Measurements from ENCODE around the gene RNF220.

Gene RNF220

DNA sequence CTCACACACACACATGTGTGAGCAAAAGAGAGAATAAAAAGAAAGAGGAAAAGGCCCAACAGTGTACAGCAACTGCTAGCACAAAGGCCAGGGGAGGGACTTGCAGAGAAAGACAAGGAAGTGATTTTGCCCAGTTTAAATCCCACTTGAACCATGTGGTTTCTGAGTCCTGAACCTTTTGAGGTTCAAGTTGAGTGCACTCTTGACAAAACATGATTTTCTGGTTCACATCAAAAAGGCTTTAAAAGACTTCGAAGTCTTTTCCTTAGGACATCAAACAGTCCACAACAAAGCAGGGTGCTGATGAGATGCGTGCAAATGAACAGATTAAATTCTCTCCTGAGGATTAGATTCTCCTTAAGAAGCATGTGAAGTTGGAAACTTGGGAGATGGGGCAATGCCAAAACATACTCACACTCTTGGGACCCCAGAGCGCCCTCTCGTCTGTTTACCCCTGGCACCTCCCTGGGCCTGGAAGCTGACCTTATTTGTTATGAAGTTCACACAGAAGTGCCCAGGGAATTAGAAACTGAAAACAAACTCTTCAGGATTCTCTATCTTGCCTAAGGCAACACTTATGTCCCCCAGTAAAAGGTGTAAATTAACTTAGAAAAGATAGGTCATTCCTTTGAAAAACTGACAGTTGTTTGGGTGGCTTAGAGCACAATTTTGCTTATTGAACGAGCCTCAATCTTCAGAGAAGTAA lies 31.5 kb downstream of the RNF220 start:
- no peak for DNase-seq

DNA sequence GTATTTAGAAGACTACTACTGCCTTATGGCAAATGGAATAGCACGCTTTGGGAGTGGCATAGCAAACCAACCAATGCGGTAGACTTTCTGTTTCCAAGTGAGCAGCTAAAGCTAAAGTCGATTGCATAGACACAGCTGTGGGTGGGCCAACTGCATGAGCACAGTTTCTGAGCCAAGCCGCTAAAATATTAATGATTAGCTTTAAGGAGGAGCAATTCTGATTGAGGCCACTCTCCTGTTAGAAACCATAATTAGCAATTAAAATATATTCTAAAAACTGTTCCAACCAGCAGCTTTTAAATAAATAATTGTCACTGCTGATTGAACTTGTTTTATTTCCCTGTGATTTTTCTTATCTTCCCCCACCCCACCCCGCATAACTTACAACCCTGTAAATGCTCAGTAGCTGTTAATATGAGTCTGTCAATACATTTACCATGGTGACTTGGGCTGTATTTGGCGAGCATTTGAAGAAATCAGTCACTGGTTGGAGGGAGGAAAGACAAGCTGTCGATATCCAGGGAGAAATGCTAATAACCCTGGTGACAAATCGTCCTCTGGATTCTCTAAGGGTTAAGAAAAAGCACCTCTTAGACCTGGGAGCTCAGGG lies 32.2 kb downstream of the RNF220 start:
- no peak for DNase-seq

DNA sequence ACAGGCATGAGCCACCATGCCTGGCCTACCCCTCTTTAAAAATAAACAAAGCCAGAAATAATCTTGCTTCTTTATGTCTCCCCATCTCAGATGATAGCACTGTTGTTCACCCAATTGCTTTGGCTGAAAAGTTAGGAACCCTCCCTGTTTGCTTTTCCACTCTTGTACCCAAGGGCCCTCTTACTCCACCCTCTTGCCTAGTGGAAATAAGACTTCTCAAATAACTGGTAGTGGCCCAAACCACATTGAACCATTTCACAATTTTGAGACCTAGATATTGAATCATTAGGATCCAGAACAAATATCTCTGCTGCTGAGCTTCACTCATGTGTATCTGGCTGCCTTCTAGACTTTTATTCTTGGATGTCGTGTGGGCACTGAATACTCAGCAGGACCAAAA lies 37.7 kb downstream of the RNF220 start:
- no peak for DNase-seq

DNA sequence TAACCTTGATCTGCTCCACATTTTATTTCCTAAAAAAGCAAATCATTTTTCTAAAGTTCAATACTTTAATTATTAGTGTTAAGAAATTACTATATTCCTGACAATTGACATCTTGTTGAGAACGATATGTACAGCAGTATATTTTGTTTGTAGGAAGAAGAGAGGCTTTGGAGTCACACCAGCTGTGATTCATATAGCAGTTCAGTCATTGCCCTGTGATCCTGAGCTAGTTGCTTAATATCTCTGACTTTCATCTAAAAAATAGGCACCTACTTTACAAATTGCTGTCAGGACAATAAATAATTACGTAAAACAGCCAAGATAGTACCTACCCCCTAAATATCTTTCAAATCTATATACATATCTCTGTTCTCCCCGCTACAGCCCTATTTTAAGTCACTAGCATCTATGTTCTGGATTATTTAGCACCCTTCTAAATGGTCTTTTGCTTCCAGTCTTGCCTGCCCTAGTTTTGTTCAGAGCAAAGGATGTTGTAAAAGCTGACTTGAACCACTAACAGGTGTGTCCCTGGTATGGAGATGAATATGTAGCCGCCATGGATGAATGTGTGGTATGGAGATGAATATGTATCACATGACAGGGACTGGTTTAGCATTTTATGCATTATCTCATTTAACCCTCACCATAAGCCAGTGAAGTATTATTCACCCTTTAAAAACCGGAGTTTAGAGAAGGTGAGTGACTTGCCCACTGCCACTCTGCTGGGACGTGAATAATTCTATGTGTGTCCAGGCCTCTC lies 42.2 kb downstream of the RNF220 start:
- no peak for DNase-seq

DNA sequence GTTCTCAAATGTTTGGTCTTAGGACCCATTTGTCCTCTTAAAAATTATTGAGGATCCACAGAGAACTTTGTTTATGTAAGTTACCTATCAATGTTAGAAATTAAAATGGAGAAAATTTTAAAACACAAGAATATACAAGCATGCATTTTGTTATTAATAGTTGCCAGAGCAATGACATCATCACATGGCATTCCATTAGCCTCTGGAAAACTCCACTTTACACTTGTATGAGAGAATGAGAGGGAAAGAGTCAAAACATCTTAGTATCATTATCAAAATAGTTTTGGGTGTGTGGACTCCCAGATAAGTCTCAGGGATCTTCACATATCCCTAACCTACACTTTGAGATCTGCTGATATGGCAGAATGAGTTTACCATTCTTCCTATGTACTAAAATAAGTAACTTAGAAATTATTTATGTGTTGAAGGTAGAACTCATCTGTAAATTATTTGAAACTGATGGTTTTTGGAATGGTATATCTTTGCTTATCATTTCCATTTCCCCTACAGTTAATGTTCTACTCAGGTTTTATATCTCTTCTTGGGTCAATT lies 48.8 kb downstream of the RNF220 start:
- DNase-seq: no peak

DNA sequence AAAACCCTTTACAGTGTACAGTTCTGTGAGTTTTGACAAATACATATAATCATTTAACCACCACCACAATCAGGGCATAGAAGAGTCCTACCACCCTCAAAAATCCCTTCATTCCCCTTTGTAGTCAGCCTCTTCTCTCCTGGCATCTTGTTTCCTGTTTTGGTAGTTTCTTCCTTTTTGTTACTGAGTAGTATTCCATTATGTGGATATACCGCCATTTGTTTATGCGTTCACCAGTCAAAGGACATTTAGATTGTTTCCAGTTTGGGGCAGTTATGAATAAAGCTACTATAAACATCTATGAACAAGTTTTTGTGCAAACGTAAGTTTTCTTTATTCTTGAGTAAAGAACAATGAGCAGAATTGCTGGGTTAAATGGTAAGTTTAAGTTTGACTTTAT lies 49.6 kb downstream of the RNF220 start:
- DNase-seq: no peak

DNA sequence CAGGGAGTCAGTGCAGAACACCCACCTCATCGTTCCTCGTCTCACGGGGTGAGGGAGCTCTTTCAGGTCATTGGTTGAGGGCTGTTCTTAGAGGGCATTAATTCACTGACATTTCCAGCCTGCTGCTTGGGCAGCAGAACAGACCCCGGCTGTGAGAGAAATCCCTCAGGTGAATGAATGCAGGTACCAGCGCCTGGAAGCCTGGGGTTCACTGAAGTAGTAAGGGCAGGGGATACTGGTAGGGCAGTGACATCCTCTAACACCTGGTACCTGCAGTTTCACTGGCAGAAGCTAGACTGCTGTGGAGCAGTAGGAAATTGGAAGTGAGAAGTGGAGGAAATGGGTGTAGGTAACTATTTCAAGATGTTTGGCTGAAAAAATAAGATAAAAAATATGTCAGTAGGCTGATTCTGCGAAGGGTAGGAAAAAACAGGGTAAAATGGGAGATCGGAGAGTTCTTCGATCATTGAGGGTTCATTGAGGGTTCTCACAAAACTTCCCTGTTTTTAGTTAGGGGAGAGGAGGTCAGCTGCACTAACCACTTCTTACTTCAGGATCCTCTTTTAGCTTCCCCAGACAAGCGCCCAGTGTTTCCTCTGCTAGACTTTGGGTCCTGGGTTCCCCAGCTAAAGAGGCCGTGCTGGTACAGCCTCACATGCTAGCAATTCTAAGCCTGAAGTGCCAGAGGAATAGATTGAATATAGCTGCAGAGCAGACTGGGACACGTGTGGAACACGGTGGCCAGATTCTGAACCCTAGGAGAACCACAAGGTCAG lies 55.2 kb downstream of the RNF220 start:
- no peak for DNase-seq

DNA sequence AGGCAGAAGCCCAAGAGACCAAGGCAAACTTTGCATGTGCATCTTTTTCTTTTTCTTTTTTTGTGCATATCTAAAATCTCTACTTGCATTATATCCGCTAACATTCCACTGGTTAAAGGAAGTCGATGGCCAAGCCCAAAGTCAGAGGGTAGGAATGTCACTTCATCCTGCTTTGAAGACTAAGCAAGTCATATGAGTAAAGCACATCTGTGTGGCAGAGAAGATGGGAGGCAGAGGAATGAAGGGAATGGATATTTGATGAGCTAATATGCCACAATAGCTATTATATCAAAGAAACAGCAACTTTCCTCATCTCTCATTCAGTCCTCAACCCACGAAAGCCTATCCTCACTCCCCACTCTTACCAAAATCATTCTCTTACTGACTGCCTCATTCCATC lies 59.3 kb downstream of the RNF220 start:
- DNase-seq: no peak

DNA sequence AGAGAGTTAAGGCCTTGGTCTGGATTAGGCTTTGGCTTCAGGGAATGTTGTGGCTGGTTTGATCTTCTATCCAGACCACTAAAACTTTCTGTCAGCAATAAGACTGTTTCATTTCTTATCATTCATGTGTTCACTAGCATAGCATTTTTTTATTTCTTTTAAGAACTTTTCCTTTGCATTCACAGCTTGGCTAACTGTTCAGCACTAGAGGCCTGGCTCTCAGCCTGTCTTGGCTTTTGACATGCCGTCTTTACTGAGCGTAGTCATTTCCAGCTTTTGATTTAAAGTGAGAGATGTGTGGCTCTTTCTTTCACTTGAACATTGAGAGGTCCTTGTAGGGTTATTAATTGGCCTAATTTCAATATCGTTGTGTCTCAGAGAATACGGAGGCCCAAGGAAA lies 62.5 kb downstream of the RNF220 start:
- DNase-seq: no peak

DNA sequence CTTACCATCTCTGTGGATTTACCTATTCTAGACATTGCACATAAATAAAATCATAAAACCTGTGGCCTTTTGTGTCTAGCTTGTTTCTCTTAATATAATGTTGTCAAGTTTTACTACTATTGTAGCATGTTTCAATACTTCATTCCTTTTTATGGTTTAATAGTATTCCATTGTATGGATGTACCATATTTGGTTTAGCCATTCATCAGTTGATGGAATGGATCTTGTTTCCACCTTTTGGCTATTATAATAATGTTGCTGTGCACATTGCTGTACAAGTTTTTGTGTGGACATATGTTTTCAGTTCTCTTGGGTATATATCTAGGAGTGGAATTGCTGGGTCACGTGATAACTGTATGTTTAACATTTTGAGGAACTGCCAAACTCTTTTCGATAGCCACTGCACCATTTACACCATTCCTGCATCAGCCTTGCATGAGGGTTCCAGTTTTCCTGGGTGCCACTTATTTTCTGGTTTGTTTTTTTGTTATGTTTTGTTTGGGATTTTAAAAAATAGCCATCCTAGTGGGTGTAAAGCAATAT lies 66.9 kb downstream of the RNF220 start:
- no peak for DNase-seq

DNA sequence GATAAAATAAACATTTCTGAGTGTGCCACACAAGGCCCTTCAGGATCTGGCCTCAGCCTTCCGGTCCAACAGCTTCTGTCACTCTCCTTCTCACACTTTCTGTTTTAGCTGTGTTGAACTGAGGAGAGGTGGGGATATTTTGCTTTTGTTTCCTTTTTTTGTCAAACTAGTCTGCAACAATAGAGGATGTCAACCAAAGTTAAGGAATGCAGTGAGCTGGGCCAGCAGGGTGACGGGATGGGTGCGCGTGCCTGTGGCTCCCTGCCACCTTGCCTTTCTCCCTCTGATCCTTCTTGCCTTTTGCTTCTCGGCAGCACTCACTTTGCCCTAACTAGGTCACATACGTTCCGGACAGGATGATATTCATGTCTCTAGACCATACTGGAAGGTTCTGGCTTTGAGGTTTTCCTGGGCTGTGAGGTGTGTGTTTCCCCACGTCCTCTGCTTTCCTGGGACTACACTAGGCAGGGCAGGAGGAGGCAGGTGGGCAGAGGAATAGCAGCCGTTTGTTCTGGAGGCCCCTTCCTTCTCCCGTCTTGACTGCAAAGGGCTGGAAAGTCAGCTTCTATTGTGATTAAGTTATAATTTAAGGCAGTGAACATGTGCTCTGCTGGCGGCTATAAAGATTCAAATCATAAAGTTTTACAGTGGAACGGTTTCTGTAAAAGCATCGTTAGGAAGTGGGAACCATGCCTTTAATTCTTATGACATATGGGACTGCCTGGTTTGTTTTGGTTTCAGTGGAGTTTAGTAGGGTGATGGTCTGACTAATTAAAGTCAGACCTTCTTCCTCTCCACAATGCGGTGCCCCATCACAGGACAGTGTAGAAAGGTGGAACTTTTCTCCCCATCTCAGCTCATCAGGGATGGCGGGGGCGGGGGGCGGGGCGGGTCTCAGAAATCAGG lies 67.8 kb downstream of the RNF220 start:
- no peak for DNase-seq

DNA sequence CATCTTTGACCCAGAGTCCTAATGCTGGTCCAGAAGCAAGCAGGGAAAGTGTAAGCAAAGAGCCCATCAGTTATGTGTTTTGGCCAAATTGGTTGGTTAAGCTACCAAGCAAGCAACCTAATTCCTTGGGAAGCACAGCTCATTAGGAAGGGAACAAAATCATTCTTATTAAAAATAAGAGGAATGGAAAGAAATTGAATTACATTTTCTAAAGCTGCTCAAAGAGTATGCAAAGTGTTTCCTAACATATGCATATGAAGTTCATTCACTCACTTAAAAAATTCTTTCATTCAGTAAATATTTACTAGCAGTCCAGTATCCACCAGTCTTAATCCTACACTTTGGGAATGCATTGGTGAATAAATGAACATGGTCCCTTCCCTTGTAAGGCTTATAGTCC lies 71.8 kb downstream of the RNF220 start:
- no peak for DNase-seq

DNA sequence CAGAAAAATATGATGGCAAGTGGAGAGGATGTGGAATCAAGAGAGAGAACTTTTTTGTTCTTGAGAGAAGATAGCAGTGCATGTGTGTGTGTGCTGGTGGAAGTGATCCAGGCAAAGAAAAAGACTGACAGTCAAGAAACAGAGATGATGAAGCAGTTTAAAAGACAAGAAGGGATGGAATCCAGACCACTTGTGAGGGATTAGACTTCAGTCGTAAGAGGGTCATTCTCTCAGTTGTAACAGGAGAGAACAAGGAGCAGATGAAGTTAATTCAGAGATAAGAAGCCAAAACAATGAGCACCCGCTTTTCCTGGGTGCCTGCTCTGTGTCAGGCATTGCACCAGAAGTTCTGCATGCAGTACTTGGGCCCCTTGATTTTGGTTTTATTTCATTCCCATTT lies 76.6 kb downstream of the RNF220 start:
- DNase-seq: no peak

DNA sequence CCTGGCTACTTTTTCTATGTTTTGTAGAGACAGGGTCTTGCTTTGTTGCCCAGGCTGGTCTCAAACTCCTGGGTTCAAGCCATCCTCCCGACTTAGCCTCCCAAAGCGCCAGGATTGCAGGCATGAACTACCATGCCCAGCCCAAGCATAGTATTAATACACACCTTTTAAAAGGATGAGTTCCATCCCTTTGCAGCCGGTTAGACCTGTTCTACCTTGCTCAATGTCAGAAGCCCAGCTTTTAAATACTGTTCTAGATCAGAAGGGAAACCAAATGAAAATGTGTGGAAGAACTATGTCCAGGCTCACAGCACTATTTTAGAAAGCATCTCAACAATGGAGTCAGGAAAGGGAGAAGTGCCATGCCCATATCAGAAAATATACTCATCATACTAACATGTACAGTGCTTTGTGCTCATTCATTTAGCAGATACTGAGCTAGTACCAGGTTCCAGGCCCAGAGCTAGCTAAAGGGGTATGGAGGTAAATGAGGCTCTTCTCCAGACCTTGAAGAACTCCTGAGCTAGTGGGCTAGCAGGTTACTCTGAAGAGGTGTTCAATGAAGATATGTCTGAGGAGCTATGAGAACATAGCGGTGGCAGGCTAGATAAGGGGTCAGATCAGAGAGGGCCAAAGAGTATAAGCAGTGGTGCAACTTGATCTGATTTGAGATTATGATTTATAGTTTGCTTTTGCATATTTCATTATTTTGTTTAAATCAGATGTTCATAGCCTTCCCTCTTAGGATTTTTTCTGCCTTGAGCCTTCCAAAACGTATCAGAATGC lies 78.2 kb downstream of the RNF220 start:
- DNase-seq: no peak

DNA sequence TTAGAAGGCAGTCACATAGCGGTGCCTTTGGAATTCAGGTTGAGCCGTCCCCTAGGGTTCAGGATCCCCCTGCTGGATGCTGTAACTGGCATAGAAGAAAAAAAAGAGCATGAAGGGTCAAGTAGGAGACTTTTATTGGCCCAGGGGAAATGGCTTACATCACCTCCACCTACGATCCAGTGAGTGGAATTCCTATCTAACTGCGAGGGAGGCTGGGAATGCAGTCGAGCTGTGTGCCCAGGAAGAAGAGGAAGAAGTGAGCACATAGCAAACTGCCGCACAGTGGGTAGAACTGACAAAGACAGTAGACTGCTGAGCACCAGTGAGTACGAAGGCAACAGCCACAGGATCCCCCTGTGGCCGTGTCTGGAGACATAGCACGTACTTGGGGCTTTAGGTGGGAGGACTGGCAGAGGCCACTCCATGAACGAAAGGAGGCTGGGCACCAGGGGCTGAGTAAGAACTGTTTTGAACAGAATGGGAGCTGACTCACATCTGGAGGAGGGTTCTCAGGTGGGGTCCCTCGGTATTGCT lies 79.2 kb downstream of the RNF220 start:
- DNase-seq: no peak

DNA sequence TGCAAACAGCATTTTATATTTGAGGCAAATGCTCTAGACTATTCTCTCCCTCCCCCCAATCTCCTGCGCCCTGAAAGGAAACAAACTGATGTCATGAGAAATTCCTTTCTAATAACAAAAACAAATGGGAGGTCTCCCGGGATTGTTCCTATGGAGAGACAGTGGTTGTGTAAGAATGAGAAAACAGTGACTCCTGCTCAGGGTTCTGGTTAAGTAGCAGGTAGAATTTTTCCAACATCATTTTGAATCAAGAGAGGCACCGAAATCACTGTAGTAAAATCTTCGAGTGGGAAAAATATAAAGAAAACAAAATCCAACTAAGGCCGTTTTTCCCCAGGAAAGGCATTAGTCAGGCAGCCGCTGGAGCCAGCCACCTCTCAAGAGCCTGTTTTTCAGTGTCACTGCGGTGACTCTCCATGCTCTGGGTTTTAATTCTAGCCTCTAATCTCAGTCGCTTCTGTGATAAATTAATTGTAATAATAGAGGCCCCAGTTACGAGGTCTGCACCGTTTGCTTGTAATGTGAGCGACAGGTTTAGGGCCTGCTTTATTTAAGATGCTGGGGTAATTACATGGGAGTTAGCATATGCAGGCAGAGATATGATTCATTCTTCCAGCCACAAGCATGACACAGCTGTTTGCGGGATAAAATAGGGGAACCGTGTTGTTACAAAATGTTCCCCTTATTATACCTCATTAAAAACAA lies 80.3 kb downstream of the RNF220 start:
- DNase-seq: no peak

DNA sequence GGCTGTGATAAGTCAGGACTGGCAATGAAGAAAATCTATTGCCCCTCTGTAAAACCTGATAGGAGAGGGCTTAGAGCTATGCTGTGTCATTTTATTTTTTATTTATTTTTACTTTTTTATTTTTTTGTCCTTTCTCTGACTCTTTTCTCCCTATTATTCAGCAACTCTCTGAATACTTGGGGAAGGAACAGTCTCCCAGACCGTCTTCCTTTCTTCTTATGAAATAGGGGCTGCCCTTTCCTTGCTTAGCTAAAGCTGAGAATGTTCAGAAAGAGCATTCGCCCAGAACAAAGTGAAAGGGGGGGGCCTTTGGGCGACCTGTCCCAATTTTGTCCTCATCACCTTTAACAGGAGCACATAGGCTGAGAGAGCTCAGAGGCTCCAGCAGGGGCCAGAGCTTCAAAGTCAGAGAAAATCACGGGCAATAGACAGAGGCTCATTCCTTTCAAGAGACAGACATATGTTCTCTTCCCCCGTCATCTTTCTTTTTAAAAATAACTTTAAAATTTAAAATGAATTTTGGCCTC lies 80.9 kb downstream of the RNF220 start:
- no peak for DNase-seq

DNA sequence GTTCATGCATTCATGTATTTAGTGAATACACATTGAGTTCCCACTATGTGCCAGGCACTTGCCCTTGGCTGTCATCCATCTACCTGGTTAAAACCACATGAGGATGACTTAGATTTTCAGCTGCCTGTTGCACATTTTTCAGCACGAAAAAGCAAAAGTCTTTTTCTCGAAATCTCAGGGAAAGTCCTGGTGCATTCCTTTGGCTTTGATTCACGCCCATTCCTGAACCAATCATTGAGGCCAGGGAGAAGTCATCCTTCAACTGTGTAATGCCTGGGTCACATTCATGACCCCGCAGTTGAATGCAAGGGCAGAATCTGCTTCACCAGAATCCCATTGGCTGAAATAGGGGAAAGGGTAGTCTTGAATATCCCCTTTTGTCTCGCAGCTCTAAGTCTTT lies 84.4 kb downstream of the RNF220 start:
- no peak for DNase-seq

DNA sequence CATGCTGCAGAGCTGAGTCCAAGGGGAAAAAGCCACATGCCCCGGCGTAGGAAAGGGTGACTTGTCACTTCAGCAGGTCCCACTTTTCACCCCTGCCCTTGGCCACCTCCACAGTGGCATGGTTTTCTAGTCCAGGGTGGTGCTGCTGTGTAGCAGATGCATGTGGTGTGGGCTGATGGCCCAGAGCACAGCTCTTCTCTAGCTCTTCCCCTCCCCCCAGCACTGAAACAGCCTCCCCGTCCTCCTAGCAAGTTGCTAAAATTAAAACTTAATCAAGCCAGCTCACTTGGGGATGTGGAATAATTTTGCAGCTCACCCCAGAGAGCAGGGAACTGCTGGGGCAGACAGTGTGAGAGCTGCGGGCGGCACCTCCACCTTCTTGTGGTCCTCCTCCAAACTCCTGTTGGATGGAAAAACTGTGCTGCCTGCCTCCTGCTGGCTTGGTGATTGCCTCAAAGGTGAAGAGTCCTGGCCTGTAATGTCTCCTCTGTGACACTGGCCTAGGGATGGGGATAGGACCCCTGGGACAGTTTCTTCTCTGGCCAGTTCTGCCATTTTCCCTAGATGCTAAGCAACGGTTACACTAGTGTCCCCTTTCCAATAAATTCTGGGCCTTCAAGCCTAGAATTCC lies 91.6 kb downstream of the RNF220 start:
- no peak for DNase-seq

All from activated CD4-positive, alpha-beta T cell treated with anti-CD3 and anti-CD28 coated beads, Interleukin-2, amount 50 U/mL, for 4 hours (primary cell).